Measurements from ENCODE around the gene RAD50. TPM values are rescaled to one million over a fixed set of nuclear protein-coding genes. Genes with fewer than 3 reads are reported as not detected.
"Not testable (repeated sequence)": the region's sequence is repeated elsewhere in the genome, so short reads cannot be mapped to it uniquely, and the experiment has no call there.

RAD50 gene
- total RNA-seq, 2 experiments from 2014 or later = 41.5 to 43.3 TPM

GRCh38 chr5:132548834-132549233, 7.9 kb upstream of the RAD50 start:
- POLR2A ChIA-PET = interaction anchor here (0.6 kb wide), 1 partner anchor 8 kb away, joined by 4 read pairs; no protein-coding TSS in a partner anchor
- CTCF ChIA-PET = interaction anchor here (0.8 kb wide), 1 partner anchor 189 kb away, joined by 3 read pairs; the partner anchor contains the start of gene KIF3A

DNA sequence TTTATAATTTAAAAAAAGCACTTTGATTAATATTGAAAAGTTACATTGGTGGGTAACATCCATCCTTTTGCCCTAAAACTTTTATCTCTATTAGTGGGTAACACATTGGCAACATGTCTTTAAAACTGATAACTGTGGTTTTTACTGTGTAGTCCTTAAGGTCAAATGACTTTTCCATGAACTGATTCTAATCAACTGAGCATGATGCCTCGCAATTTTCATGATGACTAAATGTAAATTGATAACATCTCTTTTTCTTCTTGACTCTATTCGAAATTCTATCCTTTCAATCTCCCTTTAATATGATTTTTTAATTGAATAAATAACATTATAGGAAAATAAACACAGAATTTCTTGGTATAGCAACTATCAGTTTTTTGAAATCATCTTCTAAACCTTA, 7.2 kb upstream of the RAD50 start:
- CTCF ChIA-PET = no interaction called here

GRCh38 chr5:132556153-132556762, 519 bp upstream of the RAD50 start:
- POLR2A ChIA-PET = interaction anchor here (0.6 to 1.3 kb wide), 5 partner anchors 8 to 181 kb away, joined by 3 to 6 read pairs (median 4); partner anchors contain the start of gene KIF3A
- CTCF ChIA-PET = interaction anchor here (0.7 to 1.2 kb wide), 3 partner anchors 30 to 264 kb away, joined by 4 read pairs; no protein-coding TSS in a partner anchor

More for the DNA sequence above, 7.2 kb upstream of the RAD50 start:
- POLR2A ChIA-PET = no interaction called here

- POLR2A ChIA-PET = interaction anchor here (0.5 to 1.3 kb wide), 4 partner anchors 12 to 180 kb away, joined by 3 to 6 read pairs (median 4); partner anchors contain the start of genes IRF1 and KIF3A
- CTCF ChIA-PET = interaction anchor here (0.6 to 1.2 kb wide), 3 partner anchors 20 to 83 kb away, joined by 3 to 4 read pairs (median 4); no protein-coding TSS in a partner anchor
Measured at GRCh38 chr5:132557478-132558172, 848 bp downstream of the RAD50 start.

DNA sequence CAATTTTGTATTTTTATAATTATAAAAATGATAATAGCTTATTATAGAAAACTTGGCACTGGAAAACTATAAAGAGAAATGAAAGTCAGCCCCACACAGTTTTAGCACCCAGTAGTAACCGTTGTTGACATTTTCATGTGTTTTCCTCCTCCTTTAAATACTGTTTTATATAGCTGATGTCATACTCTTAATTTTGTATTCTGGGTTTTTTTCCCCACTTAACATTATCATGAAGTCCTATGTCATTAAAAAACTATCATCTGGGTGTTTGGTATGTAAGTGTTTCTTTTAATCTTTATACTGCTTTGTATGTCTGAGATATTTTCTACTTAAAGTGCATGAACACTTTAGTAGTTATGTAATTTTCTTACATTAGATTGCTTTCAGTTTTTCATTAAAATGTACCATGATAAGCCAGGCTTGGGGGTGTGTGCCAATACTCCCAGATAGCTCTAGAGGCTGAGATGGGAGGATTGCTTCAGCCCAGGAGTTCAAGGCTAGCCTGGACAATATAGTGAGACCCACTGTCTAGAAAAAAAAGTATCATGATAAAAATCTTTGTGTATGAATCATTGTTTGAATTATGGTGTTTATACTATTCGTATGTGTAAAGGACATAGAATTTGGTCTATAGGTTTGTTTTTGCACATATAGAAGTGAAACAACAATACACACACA, 2.7 kb downstream of the RAD50 start:
- CTCF ChIA-PET = no interaction called here
- POLR2A ChIA-PET = no interaction called here

DNA sequence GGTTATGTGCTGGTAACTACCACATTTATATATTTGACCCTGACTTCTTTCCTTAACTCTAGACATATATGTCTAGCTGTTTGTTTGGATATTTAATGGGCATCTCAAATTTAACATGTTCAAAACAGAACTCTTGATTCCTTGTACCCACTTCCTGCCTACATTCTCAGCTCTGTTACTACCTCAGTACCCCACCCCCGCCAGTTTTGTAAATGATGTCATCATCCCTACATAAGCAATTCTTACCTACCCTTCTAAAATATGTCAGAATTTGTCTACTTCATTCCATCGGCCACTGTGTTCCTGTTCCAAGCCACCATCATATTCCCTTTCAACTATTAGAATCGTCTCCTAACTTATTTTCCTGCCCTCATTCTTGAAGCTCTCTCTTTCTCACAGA, 4.8 kb downstream of the RAD50 start:
- CTCF ChIA-PET = interaction anchor here (1.1 kb wide), 1 partner anchor 36 kb away, joined by 4 read pairs; no protein-coding TSS in a partner anchor
- POLR2A ChIA-PET = no interaction called here

DNA sequence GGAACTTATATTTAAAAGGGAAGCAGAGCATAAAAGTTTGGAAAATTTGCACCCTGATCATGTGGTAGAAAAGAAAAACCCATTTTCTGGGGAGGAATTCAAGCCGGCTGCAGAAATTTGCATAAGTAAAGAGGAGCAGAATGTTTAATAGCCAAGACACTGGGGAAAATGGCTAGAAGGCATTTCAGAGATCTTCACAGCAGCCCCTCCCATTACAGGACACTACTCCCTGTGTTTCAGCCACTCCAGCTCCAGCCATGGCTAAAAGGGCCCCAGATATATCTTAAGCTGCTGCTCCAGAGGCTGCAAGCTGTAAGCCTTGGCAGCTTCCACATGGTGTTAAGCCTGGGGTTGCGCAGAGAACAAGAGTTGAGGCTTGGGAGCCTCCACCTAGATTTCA, 7.8 kb downstream of the RAD50 start:
- POLR2A ChIA-PET, CTCF ChIA-PET: not testable (repeated sequence)

GRCh38 chr5:132566657-132567056, 9.9 kb downstream of the RAD50 start:
- ChIA-PET CTCF (no interaction called here), POLR2A (no interaction called here)

GRCh38 chr5:132576123-132576522, 19.3 kb downstream of the RAD50 start:
- POLR2A ChIA-PET = no interaction called here

DNA sequence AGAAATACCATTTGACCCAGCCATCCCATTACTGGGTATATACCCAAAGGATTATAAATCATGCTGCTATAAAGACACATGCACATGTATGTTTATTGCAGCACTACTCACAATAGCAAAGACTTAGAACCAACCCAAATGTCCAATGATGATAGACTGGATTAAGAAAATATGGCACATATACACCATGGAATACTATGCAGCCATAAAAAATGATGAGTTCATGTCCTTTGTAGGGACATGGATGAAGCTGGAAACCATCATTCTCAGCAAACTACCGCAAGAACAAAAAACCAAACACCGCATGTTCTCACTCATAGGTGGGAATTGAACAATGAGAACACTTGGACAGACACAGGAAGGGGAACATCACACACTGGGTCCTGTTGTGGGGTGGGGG, 27.8 kb downstream of the RAD50 start:
- POLR2A ChIA-PET, CTCF ChIA-PET: not testable (repeated sequence)

More at GRCh38 chr5:132576123-132576522, 19.3 kb downstream of the RAD50 start:
- CTCF ChIA-PET = no interaction called here

- ChIA-PET CTCF (no interaction called here), POLR2A (no interaction called here)
Measured at GRCh38 chr5:132586063-132586462, 29.3 kb downstream of the RAD50 start.

DNA sequence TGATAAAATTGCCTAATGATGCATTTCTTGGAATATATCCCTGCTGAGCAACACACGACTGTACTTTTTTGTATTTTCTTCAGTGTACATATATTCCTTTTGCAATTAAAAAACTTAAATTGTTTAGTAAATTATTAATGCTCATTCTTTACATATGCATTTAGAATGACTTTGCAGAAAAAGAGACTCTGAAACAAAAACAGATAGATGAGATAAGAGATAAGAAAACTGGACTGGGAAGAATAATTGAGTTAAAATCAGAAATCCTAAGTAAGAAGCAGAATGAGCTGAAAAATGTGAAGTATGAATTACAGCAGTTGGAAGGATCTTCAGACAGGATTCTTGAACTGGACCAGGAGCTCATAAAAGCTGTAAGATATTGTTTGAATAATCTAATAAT, 32.7 kb downstream of the RAD50 start:
- POLR2A ChIA-PET = no interaction called here
- CTCF ChIA-PET = no interaction called here

DNA sequence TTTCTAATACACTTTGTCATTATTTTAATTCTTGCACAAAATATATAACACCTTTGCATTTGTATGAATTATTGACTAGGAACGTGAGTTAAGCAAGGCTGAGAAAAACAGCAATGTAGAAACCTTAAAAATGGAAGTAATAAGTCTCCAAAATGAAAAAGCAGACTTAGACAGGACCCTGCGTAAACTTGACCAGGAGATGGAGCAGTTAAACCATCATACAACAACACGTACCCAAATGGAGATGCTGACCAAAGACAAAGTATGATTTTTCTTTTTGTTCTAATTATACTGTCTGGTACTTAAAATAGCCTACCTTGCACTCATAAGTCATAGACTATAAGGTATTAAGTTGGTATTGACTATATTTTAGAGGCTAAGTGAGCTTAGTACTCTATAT, 34.4 kb downstream of the RAD50 start:
- POLR2A ChIA-PET = no interaction called here

DNA sequence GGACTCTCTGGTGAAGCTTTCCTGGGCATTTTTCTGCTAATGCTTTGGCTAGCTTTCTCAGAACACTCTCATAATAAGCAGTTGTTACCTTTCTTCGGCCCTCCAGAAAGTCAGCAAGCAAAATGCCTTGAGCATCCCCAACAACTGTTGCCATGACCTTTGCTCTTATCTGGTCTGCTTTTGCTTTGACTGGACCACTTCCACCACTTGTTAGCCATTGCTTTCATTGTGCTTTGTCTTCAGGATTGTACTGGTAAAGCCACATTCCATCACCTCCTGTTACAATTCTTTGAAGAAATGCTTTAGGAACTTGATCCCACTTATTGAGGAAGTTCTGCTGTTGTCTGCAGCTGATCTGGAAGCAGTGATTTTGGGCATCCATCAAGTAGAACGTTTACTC, 35.7 kb downstream of the RAD50 start:
- CTCF ChIA-PET = no interaction called here
- POLR2A ChIA-PET = no interaction called here

More for the DNA sequence above, 34.4 kb downstream of the RAD50 start:
- CTCF ChIA-PET = no interaction called here

- CTCF ChIA-PET = no interaction called here
- POLR2A ChIA-PET = no interaction called here
Measured at GRCh38 chr5:132594170-132594569, 37.4 kb downstream of the RAD50 start.

DNA sequence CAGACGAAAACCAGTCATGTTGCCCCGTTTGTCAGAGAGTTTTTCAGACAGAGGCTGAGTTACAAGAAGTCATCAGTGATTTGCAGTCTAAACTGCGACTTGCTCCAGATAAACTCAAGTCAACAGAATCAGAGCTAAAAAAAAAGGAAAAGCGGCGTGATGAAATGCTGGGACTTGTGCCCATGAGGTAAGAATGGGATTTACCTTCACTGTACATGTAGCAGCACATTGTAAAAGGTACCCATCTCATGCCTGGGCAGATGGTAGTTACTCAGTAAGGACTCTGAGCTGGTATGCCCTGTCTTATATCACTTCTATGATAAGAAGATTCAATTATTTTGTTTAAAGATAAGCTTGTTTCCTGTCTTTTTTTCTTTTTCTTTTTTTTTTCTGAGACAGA, 38.8 kb downstream of the RAD50 start:
- ChIA-PET POLR2A (no interaction called here), CTCF (interaction anchor here (0.7 kb wide), 1 partner anchor 69 kb away, joined by 3 read pairs; no protein-coding TSS in a partner anchor)

- POLR2A ChIA-PET = no interaction called here
Measured at GRCh38 chr5:132601071-132601728, 44.4 kb downstream of the RAD50 start.

GRCh38 chr5:132607095-132607494, 50.3 kb downstream of the RAD50 start:
- POLR2A ChIA-PET = no interaction called here
- CTCF ChIA-PET = no interaction called here

More at GRCh38 chr5:132601071-132601728, 44.4 kb downstream of the RAD50 start:
- CTCF ChIA-PET = interaction anchor here (1.5 kb wide), 1 partner anchor 117 kb away, joined by 3 read pairs; no protein-coding TSS in a partner anchor

GRCh38 chr5:132608107-132608506, 51.3 kb downstream of the RAD50 start:
- ChIA-PET CTCF (no interaction called here), POLR2A (no interaction called here)

GRCh38 chr5:132611965-132612364, 55.2 kb downstream of the RAD50 start:
- POLR2A ChIA-PET = no interaction called here
- CTCF ChIA-PET = interaction anchor here (0.7 kb wide), 1 partner anchor 108 kb away, joined by 3 read pairs; no protein-coding TSS in a partner anchor
